ENCODE data around the gene POU3F3. TPM values are rescaled to one million over a fixed set of nuclear protein-coding genes. Genes with fewer than 3 reads are reported as not detected.

The POU3F3 gene
- not detected for polyA plus RNA-seq (2012; ENCODE audit: missing spikeins)

DNA sequence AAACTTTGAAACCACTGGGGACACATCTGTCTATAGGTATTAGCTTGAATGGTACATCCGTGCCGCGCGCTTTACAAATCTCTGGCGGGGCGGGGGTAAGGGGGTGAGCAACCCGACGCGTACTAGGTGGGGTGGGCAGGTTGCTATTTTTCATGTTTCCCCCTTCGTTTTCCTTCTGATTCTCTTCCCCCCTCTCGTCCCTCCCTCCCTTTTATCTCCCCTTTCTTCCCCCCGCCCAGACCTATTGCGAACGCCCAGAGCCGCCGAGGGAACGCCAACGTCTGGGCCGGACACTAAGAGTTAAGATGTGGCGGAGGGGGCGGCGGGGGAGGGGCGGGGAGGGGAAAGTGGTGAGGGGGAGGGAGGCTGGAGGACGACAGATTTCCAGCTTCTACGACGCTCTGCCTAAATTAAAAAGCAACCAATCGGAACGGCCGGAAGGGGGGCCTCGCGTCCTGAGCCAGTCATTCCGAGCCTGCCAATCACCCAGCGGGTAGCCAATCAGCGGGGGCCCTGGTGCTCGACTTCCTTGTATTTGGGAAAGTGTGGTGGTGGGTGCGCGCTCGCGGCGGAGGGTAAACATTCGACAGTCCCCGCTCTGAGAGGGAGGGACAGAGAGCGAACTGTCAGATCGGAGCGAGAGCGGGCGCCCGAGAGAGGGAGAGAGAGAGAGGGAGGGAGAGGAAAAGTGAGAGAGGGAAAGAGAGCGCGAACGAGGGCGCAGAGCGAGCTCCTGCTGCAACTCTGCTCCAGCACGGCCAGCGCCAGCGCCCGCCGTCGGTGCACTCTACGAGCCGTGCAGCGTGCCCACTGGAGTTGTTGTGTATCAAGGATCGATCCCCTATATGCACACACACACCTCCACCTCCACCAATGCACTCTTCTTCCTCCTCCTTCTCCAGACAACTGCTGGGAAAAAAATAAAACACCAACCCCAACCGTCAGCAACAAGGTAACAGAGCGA lies at the start of gene POU3F3:
Gene POU3F3 (plus strand): TSS at position 582 of the 964 bp plus-strand sequence. CDS start 1,396 bp downstream, outside the sequence.
- TF ChIP-seq TAF1 (IDR thresholded peaks at IDR 0.05; ENCODE audit: borderline replicate concordance, low read depth, low read length) = no peak
- TF ChIP-seq POLR2AphosphoS5 (IDR thresholded peaks at IDR 0.05; ENCODE audit: low read depth, low read length) = no peak
- TF ChIP-seq POLR2A (IDR thresholded peaks at IDR 0.05; ENCODE audit: low read depth, low read length) = no peak
- no peak for FAIRE-seq
- no peak for DNase-seq (ENCODE audit: insufficient read length)

DNA sequence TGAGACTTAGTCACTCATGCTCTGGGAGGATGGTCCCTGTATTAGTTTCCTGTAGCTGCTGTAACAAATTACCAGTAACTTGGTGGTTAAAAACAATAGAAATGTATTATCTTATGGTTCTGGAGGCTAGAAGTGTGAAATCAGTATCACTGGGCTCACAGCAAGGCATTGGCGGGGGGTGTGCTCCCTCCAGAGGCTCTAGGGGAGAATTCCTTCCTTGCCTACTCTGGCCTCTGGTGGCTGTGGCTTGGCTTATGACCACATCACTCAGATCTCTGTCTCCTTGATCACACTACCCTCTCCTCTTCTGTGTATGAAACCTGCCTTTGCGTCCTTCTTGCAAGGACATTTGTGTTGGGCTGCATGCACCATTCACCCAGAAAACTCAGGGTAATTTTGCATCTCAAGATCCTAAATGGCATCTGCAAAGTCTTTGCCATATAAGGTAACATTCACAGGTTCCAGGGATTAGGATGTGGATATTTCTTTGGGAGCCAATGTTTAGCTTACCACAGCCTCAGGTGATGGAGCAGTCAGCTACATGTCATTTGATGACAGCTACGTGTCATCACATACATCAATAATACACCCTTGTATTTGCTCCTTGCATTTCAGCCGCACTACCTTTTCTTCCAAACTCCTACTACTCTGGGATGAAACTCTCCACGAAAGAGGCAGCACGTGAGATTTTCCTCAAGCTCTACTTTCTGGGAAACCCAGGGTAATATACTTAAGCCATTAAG lies 49.6 kb upstream of the POU3F3 start:
- no peak for DNase-seq (ENCODE audit: insufficient read length)
- TF ChIP-seq POLR2A (IDR thresholded peaks at IDR 0.05; ENCODE audit: low read depth, low read length) = no peak
- no peak for TF ChIP-seq POLR2AphosphoS5 (IDR thresholded peaks at IDR 0.05; ENCODE audit: low read depth, low read length)
- TF ChIP-seq TAF1 (IDR thresholded peaks at IDR 0.05; ENCODE audit: borderline replicate concordance, low read depth, low read length) = no peak
- no peak for FAIRE-seq

DNA sequence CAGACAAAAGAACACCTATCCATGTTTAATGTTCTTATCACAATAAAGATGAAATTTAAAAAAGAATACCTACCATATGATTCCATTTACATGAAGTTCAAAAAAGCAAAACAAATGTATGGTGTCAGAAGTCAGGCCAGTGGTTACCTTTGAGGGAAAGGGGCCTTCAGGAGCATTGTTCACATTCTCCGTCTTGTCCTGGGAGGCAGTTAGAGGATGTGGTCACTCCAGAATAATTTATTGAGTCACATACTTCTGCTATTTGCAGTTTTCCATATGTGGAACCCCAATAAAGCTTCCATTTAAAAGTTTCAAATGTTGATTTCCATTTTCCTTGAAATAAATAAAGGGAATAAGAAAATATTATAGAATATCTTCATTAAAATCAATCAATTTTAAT lies 41.6 kb upstream of the POU3F3 start:
- no peak for FAIRE-seq
- TF ChIP-seq TAF1 (IDR thresholded peaks at IDR 0.05; ENCODE audit: borderline replicate concordance, low read depth, low read length) (no peak), POLR2AphosphoS5 (IDR thresholded peaks at IDR 0.05; ENCODE audit: low read depth, low read length) (no peak), POLR2A (IDR thresholded peaks at IDR 0.05; ENCODE audit: low read depth, low read length) (no peak)
- DNase-seq (ENCODE audit: insufficient read length) = no peak

DNA sequence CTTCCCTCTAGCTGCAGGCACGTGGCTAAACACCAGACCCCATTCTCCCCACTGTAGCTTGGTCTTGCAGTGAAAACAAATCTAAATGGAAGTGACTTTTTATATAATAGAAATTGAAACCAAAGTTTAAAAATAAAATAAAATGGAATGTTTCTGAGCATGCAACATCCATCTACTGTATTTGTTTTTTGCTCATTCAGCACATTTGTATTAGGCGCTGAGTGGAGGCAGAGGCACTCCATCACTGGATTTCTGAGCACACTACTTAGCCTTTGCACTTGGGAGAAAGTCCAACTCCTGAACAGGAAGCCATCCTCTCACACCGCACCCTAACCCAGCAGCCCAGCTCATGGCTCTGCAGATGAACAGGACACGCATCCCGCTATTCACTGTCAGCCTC lies 37.8 kb upstream of the POU3F3 start:
- TF ChIP-seq TAF1 (IDR thresholded peaks at IDR 0.05; ENCODE audit: borderline replicate concordance, low read depth, low read length) (no peak), POLR2A (IDR thresholded peaks at IDR 0.05; ENCODE audit: low read depth, low read length) (no peak), POLR2AphosphoS5 (IDR thresholded peaks at IDR 0.05; ENCODE audit: low read depth, low read length) (no peak)
- no peak for FAIRE-seq

DNA sequence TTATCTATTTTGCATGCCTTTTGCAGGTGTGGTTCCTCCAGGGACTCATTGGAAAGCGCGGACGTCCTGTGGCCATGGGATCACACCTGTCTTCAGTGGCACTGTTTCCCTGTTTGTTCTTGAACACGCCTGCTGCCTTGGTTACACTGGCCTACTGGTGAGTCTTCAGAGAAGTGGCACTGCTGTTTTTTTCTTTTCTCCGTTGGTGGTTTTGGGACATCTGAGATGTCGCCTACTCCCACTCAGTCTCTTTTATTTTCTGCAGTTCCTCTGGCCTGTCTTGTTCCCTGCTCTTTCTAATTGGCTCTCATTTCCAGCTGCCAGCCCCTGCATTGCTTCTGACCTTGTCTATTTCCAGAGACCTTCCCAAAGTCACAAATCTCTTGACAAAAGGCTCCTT lies 35.7 kb upstream of the POU3F3 start:
- TF ChIP-seq POLR2A (IDR thresholded peaks at IDR 0.05; ENCODE audit: low read depth, low read length) (no peak), TAF1 (IDR thresholded peaks at IDR 0.05; ENCODE audit: borderline replicate concordance, low read depth, low read length) (no peak), POLR2AphosphoS5 (IDR thresholded peaks at IDR 0.05; ENCODE audit: low read depth, low read length) (no peak)
- FAIRE-seq (no peak), DNase-seq (ENCODE audit: insufficient read length) (no peak)

More for the DNA sequence above, 37.8 kb upstream of the POU3F3 start:
- DNase-seq (ENCODE audit: insufficient read length) = no peak

DNA sequence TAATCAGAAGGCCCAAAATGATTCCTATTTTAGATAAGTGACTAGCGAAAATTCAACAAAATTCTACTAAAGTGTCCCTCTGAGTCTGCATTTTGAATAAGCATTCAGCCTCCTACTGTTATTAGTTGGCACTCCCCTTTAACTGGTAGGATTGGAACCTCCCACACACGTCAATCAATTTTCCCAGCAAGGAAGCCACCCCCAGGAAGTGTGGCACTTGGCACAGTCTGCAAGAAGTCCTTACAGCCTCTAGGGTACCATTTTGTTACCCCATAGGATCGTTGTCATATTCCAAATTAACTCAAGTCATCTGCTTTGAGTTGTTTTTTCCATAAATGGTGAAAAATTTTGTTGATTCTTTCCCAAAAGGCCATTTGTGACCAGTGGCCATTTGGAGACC lies 33.8 kb upstream of the POU3F3 start:
- DNase-seq (ENCODE audit: insufficient read length) = no peak
- FAIRE-seq = no peak
- TF ChIP-seq TAF1 (IDR thresholded peaks at IDR 0.05; ENCODE audit: borderline replicate concordance, low read depth, low read length) (no peak), POLR2AphosphoS5 (IDR thresholded peaks at IDR 0.05; ENCODE audit: low read depth, low read length) (no peak), POLR2A (IDR thresholded peaks at IDR 0.05; ENCODE audit: low read depth, low read length) (no peak)

DNA sequence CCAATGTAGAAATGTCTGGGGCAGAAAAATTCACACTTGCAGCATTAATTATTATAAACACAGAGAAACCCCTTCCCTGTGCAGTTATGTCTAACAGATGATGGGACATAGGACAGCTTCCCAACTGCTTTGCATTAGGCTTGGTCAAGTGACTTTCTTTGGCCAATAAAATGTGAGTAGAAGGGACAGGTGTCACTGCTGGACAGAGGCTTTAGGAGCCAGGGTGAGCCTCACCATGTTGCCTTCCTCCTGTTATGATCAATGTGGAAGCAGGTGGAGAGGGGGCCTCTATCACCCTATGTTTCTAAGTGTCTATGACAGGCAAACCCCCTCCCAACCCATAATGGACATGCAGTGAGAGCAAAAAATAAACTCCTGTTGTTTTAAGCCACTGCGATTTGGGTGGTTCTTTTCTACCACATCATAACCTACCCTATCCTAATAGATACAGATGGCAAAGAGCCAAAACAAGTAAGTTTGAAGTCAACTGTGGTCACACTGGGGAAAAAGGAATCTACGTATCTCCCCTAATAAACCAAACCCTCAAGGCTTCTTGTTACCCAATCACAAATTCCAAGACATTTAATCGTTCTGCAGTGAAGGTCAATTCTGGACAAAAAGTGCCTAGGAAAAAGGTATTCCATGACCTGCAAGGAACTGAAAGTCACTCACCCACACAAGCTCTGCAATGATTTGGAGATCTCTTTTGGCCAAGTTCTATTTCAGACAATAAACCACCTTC lies 28.6 kb upstream of the POU3F3 start:
- DNase-seq (ENCODE audit: insufficient read length) (no peak), FAIRE-seq (no peak)
- TF ChIP-seq POLR2AphosphoS5 (IDR thresholded peaks at IDR 0.05; ENCODE audit: low read depth, low read length) = no peak
- no peak for TF ChIP-seq POLR2A (IDR thresholded peaks at IDR 0.05; ENCODE audit: low read depth, low read length)
- TF ChIP-seq TAF1 (IDR thresholded peaks at IDR 0.05; ENCODE audit: borderline replicate concordance, low read depth, low read length) = no peak

DNA sequence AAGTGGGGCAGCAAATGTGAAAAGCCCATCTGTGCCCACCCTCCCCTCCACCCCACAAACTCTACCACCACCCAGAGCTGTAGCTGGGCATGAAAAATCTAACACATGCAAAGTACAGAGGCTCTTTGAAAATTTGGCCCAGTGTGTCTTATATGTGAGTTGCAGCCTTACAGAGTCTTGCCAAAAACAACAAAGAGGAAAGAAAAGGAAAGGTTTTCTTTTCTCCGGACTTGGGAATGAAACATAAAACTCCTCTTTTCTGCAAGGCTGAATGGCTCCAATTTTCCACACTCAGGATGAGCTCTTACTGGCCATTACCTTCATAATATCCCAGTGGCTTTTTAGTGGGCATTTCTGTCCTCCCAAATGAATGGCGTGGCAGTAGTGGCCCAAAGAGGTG lies 27.9 kb upstream of the POU3F3 start:
- DNase-seq (ENCODE audit: insufficient read length) (no peak), FAIRE-seq (no peak)
- TF ChIP-seq TAF1 (IDR thresholded peaks at IDR 0.05; ENCODE audit: borderline replicate concordance, low read depth, low read length) (no peak), POLR2A (IDR thresholded peaks at IDR 0.05; ENCODE audit: low read depth, low read length) (no peak), POLR2AphosphoS5 (IDR thresholded peaks at IDR 0.05; ENCODE audit: low read depth, low read length) (no peak)

DNA sequence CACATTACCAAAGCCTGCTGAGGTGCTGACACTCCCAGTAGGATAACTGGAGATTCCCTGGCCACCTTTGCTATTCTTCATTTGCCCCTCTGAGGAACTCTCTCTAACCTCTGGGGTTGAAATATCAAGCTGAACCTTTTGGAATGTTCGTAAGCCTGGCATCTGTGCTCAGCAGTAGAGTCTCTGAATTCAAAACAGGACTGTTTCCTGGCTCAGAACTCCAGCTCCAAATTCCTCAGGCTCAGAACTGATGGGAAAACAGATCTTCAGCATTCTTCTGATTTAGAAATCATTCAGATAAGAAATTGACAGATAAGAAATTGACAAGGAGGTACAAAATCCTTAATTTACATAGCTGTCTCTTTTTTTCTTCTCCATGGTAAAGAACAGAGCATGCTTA lies 22.2 kb upstream of the POU3F3 start:
- no peak for FAIRE-seq
- DNase-seq (ENCODE audit: insufficient read length) = no peak

DNA sequence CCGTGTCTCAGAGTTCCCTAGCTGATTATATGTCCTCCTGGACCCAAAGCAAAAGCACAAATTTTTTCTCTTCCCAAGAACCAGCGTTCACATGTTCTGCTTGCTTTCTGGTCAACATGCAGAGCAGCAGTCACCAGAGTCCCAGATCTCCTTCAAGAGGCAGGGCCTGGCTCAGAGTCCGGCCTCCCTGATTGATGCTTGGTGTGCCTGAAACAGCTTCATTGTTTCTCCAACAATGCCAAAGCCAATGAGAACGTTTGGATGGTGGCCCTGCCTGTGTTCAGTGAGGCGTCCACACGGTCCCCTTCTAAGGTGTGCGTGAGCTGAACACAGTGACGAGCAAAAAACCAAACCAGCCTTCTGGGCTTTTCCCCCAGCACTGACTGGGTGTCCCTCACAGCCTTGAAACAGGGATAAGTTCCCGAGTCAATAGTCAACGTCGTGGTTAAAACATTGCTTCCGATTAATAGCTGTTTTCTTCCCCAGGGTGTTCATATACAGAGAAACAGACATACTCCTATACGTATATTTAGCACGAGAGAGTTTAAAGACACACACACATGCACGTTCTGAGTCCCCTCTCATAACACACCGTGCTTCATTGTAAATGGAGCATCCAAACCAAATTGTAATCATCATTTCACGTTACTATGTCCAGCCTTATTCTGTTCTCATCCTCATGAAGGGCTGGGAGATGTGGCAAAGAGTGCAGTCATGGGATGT lies 19.3 kb upstream of the POU3F3 start:
- DNase-seq (ENCODE audit: insufficient read length) = no peak
- peak; percentile 46 for FAIRE-seq
- TF ChIP-seq POLR2AphosphoS5 (IDR thresholded peaks at IDR 0.05; ENCODE audit: low read depth, low read length) = no peak
- no peak for TF ChIP-seq POLR2A (IDR thresholded peaks at IDR 0.05; ENCODE audit: low read depth, low read length)
- no peak for TF ChIP-seq TAF1 (IDR thresholded peaks at IDR 0.05; ENCODE audit: borderline replicate concordance, low read depth, low read length)

More for the DNA sequence above, 22.2 kb upstream of the POU3F3 start:
- no peak for TF ChIP-seq TAF1 (IDR thresholded peaks at IDR 0.05; ENCODE audit: borderline replicate concordance, low read depth, low read length)
- no peak for TF ChIP-seq POLR2A (IDR thresholded peaks at IDR 0.05; ENCODE audit: low read depth, low read length)
- no peak for TF ChIP-seq POLR2AphosphoS5 (IDR thresholded peaks at IDR 0.05; ENCODE audit: low read depth, low read length)

All from GM12892 (cell line).